IPS-NIHi7 (cell line): ENCODE results near the gene TEN1.
A peak's percentile ranks its signal among the peaks of the same experiment; 100 is the strongest.

Experiments
- DNase-seq: peaks from one replicate; pipeline ENCODE4 v3.0.0; 2012; ENCODE audit warnings: mixed read lengths; ENCODE audit errors: extremely low spot score

TEN1 gene

GRCh38 chr17:75976175-75976848 lies 2.7 kb upstream of the TEN1 start:
- no peak for DNase-seq

DNA sequence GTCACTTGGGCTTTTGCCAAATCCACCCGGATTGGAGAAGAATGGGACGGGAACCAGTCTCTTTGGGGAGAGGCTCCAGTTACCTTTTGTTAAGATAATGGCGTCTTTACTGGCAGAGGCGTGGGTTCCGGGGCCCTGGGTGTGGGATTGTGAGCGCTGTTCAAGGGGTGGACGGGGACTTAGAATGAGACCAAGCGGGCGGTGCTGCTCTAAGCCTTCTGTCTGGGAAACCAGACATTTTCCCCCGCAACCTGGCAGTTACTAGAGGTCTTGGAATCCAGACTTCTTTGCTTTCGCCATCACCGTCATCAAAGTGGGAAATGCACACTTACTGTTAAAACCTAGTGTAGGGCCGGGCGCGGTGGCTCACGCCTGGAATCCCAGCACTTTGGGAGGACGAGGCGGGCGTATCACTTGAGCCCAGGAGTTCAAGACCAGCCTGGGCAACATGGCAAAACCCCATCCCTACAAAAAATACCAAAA lies 706 bp downstream of the TEN1 start:
- no peak for DNase-seq

- DNase-seq: no peak
Measured at GRCh38 chr17:75980188-75981018, 1.4 kb downstream of the TEN1 start.

- no peak for DNase-seq
Measured at GRCh38 chr17:75981019-75981615, 2.1 kb downstream of the TEN1 start.

- DNase-seq: peak; percentile 70
Measured at GRCh38 chr17:75983501-75984181, 4.6 kb downstream of the TEN1 start.

- no peak for DNase-seq
Measured at GRCh38 chr17:75985986-75986385, 6.9 kb downstream of the TEN1 start.

DNA sequence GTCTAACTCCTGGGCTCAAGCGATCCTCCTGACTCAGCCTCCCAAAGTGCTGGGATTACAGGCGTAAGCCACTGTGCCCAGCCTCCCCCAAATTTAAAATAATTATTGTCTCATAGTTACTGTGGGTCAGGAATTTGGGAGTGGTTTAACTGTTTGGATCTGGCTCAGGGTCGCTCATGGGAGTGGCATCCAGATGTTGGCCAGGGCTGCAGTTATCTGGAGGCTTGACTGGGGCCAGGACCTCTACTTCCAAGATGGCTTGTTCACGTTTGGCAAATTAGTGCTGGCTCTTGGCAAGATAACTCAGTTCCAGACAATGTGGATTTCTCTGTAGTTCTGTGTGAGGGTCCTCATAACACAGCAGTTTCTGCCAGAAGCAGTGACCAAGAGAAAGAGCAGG lies 8.0 kb downstream of the TEN1 start:
- no peak for DNase-seq

DNA sequence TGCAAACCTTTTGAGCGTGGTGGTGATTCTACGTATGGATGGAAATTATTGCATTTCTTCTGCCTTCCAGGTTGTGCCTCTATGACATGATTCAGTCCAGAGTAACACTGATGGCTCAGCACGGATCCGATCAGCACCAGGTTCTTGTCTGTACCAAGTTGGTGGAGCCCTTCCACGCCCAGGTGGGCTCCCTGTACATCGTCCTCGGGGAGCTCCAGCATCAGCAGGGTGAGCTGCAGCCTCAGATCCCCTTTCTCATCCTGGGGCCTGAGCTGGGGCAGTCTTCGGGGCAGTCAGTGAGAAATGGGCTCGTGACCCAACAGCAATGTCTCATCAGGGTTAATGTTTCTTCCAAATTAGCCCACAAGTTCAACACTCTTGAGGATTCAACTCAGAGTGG lies 12.4 kb downstream of the TEN1 start:
- no peak for DNase-seq

GRCh38 chr17:75994802-75995370 lies 15.8 kb downstream of the TEN1 start:
- no peak for DNase-seq

- peak; percentile 8 for DNase-seq
Measured at GRCh38 chr17:75995385-75995925, 16.4 kb downstream of the TEN1 start.

DNA sequence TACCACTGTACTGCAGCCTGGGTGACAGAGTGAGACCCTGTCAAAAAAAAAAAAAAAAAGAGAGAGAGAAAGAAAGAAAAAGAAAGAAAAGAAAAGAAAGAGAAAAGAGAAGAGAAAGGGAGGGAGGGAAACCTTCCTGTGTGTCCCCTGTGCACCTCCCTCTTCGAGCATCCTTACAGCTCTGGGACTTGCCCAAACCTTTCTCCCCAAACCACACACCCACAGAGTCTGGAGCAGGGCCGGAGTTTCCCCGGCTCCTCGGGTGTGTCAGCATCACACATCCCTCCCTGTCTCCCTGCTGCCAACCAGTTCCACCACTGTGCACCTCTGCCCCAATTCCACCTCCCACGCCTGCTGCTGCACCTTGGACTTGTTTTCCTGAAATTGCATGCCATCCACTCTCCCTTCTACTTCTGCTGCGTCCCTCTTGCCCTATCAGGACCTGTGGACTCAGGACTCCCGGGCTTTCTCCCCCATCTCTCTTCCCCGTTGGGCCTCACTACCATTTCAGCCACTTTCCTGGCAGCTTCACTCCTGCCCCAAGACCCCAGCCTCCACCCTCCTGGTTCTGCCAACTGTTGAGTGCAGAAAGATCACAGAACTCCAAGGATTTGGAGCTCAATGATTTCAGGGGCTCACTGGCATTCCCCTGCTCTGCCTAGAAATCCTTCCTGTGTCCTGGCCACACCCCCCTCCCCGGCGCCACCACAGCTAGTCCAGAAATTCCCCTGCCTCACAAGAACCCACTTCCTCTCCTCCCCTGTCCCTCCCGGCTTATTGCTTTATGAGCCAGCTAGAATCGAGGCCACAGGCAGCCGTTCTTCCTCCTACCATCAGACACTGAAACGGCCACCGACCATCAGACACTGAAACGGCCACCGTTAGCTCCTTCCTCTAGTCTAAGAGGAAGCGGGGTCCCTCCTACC lies 17.9 kb downstream of the TEN1 start:
- no peak for DNase-seq

DNA sequence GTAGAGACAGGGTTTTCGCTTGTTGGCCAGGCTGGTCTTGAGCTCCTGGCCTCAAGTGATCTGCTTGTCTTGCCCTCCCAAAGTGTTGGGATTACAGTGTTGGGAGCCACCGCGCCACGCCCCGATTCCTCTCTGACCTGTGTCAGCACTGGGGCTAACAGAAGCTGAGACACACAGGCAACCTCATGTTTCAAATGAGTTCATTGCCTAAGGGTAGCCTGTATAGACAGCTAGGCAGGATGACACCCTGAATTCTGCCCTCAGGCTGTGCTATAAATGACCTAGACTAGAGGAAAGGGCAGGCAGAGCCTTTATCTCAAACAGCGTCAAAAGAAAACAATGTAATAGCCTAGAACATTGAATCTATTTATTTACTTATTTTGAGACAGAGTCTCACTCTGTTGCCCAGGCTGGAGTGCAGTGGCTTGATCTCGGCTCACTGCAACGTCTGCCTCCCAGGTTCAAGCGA lies 19.3 kb downstream of the TEN1 start:
- DNase-seq: no peak

DNA sequence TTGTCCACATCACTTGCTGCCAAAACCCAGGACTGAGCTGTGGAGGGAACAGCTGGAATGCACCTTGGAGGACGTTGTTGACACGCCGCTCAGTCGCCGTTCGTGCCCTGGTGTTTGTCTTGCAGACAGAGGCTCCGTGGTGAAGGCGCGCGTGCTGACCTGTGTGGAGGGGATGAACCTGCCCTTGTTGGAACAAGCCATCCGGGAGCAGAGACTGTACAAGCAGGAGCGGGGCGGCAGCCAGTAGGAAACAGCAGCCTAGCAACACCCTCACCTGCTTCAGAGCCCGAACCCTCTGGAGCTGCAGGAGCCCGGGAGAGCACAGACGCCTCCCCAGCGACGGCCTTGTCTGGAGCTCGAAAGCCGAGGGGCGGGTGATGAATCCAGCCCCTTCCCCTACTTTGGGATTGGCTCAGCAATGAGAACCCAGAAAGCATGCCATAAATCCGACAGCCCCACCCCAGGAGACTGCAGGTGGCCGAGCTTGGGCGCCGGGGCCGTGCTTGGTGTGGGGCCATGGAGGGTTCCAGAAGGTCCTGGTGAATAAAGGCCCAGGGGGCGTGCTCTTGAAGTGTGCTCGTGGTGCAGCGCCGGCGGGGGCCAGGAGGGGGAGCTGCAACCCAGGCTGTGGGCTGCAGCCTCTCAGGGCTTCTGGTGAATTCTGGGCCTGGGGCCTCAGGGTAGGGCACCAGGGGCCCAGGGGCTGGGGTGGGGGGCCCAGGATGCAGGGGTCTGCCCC lies 21.1 kb downstream of the TEN1 start:
- DNase-seq: peak; percentile 96

DNA sequence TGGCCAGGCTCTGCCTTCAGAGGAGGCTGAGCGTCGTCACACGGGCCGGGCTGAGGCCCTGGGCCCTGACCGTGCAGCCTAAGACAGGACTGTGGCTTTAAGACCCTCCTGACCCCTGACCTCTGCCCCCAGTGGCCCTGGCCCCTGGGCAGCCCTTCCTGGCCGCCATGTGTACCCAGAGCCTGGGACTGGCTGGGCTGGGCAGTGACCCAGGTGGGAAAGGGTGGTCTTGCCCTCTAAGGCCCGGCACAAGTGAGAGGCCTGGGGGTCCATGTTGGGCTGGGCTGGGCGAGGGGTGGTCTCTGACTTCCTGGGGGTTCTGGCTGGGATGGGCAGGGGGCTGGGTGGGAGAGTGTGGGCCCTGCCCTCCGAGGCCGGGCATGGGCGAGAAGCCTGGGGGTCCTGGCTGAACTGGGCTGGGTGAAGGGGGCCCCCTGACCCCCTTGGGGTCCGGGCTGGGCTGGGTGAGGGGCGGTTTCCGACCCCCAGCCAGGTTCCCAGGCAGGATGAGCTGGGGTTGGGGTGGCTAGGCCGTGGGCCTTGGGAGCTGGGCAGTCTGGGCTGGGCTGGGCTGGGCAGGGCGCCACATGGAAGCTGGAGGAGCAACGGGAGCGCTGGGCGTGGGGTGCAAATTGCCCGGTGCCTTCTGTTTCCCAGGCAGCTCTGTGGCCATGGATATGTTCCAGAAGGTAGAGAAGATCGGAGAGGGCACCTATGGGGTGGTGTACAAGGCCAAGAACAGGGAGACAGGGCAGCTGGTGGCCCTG lies 21.9 kb downstream of the TEN1 start, which contains the start of gene CDK3:
Gene CDK3 (plus strand): TSS at position 101 of the 767 bp plus-strand sequence. CDS start 571 bp downstream, at position 672.
- DNase-seq: no peak

DNA sequence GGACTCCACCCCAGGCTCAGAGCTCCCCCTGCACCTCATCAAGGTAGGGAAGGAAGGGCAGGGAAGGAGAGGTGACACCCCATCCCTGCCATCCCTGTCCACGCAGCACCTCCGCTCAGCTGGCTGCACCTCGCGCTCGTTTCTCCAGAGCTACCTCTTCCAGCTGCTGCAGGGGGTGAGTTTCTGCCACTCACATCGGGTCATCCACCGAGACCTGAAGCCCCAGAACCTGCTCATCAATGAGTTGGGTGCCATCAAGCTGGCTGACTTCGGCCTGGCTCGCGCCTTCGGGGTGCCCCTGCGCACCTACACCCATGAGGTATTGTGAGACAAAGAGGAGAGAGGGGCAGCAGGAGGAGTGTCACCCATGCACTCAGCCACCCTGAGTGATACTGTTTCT lies 23.1 kb downstream of the TEN1 start:
- no peak for DNase-seq

- DNase-seq: no peak
Measured at GRCh38 chr17:76003915-76004314, 24.9 kb downstream of the TEN1 start.

DNA sequence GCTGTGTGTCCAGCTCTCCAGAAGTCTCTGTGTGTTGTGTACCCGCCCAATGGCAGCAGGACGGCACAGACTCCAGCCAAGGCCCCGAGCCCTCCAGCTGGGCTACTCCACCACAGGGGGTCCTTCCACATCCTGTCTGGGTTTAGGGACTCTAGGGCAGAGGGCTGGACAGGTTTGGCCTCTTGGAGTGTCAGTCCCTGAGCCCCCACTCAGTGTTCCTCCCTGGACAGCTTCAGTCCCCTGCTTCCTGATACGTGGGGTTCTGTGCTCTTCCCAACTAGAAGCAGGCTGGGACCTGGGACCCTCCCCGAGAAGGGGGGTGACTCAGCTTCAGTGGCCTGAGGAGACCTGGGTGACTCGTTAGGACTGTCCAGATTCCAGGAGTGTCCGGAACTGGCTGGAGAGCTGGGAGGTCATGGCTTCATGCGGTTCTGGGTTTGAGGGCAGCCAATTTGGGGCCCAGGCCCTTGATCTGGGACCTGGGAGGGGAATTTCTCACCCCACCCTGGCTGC lies 25.8 kb downstream of the TEN1 start:
- no peak for DNase-seq
